ENCODE data around the gene ZAR1. TPM values are rescaled to one million over a fixed set of nuclear protein-coding genes. Genes with fewer than 3 reads are reported as not detected.

ZAR1 gene
- total and polyA plus RNA-seq, 12 donors, result 0.22 TPM; not detected in 11

DNA sequence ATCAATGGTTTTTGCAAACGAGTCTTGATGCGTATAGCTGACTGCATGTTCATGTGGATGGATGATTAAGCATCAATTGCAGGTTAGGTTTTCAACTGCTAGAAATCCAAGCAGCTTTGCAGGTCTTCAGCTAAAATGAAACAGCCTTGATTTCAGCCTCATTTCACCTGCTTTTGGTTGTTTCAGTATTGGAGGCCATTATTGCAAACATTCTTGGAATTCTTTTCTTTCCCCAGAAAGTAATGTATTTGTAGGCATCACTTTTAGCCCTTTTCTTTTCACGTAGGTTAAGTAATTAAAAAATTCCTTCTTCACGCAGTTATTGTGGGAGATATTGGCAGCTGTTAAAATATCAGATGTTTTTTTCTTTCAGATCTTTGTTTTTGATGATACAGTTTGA, 8.8 kb downstream of the ZAR1 start:
- no peaks in the 10 kb centered on the region for H3K4me1 ChIP-seq (replicated peaks in 1 of 2)
- intact Hi-C loops (cut with DNase I), result no loop called here
- no peak overlapping the region for H3K4me3 ChIP-seq
- H3K27ac ChIP-seq, result no peak overlapping the region
- peaks cover 0 to 13% of the 10 kb centered on the region in 2 donors for H3K36me3 ChIP-seq (replicated peaks in 1 of 2)
- no peaks in the 10 kb centered on the region for H3K27me3 ChIP-seq
- TF ChIP-seq POLR2A (IDR thresholded peaks at IDR 0.05), result no peak
- TF ChIP-seq, protein P1, sequence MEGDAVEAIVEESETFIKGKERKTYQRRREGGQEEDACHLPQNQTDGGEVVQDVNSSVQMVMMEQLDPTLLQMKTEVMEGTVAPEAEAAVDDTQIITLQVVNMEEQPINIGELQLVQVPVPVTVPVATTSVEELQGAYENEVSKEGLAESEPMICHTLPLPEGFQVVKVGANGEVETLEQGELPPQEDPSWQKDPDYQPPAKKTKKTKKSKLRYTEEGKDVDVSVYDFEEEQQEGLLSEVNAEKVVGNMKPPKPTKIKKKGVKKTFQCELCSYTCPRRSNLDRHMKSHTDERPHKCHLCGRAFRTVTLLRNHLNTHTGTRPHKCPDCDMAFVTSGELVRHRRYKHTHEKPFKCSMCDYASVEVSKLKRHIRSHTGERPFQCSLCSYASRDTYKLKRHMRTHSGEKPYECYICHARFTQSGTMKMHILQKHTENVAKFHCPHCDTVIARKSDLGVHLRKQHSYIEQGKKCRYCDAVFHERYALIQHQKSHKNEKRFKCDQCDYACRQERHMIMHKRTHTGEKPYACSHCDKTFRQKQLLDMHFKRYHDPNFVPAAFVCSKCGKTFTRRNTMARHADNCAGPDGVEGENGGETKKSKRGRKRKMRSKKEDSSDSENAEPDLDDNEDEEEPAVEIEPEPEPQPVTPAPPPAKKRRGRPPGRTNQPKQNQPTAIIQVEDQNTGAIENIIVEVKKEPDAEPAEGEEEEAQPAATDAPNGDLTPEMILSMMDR (IDR thresholded peaks at IDR 0.05), result no peak
- no peaks in the 10 kb centered on the region for H3K9me3 ChIP-seq (replicated peaks in 1 of 3)
- 94 to 96% (median 95%) methylated on average over 4 of the region's 4 CpGs for WGBS, 4 donors
- no peak for DNase-seq

DNA sequence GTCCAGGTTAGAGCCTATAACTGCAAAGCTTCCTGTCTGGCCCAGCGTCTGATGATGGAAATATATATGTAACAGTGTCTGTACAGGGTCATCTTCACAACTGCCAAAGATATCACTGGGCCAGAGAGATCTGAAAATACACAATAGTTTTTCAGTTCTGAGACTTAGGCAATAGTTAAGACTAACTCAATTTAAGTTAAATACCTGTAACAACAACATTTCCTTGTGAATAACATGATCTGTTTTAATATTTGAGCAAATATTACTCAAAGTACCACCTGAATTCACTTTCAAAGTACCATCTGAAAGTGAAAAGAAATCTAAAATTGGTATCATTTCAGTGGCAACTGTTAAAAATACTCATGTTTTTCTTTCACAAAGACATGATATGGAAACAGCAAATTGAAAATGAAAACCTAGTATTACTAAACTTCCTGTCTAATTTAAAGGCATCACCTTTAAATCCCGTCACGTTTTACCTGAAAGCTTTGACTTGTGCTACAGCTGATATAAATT, 9.6 kb downstream of the ZAR1 start:
- DNase-seq, result no peak
- WGBS, 4 donors, result 90 to 95% (median 91%) methylated on average over 3 of the region's 3 CpGs
- Histone ChIP-seq H3K27me3 (no peaks in the 10 kb centered on the region), H3K4me3 (no peak overlapping the region), H3K27ac (no peak overlapping the region), H3K4me1 (replicated peaks in 1 of 2) (no peaks in the 10 kb centered on the region), H3K36me3 (replicated peaks in 1 of 2) (peaks cover 0 to 13% of the 10 kb centered on the region in 2 donors), H3K9me3 (replicated peaks in 1 of 3) (no peaks in the 10 kb centered on the region)
- no peak for TF ChIP-seq POLR2A (IDR thresholded peaks at IDR 0.05)
- TF ChIP-seq, protein P1 (IDR thresholded peaks at IDR 0.05), result no peak
- intact Hi-C loops (cut with DNase I), result no loop called here

DNA sequence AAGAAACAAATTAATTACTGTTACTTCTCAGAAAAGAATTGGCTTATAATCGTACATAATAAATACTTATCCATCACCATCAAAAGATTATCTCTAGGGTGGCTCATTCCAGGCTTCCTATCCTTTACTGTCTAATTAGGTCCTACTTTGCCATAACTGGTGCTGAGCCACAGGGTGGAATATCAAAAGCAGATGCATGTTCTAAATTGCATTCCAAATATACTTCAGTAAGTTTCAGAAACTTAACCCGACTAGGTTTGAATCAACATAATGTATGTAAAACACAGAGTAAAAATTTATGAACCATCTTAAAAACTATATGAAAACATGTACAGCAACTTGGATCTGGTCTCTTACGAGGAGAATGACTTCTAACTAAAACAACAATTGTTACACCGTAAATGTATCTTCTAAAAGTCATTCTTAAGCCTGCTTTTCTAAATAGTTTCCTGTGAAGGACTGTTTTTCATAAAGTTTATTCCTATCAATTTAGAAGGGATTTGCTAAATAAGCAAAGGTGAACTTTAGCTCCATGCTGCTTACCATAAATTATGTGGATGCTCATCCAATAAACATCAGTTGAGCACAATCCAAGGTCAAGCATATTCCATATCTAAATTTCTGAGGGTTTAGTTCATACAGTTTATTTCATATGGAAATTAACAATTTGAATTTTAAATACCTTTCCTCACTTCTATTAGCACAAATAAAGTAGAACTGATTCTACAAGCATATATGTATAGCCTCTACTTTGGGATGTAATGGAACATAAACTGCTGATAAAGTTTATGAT, 13.4 kb downstream of the ZAR1 start:
- H3K4me3 ChIP-seq, result no peak overlapping the region
- H3K27me3 ChIP-seq, result no peaks in the 10 kb centered on the region
- H3K9me3 ChIP-seq (replicated peaks in 1 of 3), result no peaks in the 10 kb centered on the region
- TF ChIP-seq, protein P1 (IDR thresholded peaks at IDR 0.05), result no peak
- no peak for TF ChIP-seq POLR2A (IDR thresholded peaks at IDR 0.05)
- DNase-seq, result no peak
- H3K36me3 ChIP-seq (replicated peaks in 1 of 2), result peaks cover 0 to 8% of the 10 kb centered on the region in 2 donors
- H3K4me1 ChIP-seq (replicated peaks in 1 of 2), result no peaks in the 10 kb centered on the region
- no peak overlapping the region for H3K27ac ChIP-seq
- 64 to 70% (median 68%) methylated on average over 4 of the region's 4 CpGs for WGBS, 4 donors
- intact Hi-C loops (cut with DNase I), result no loop called here

GRCh38 chr4:48504026-48504330, 13.9 kb downstream of the ZAR1 start:
- H3K27ac ChIP-seq, result no peak overlapping the region
- no peak for DNase-seq
- WGBS, 4 donors, result 93 to 100% (median 95%) methylated on average over 2 of the region's 2 CpGs
- no peak overlapping the region for H3K4me3 ChIP-seq
- peaks cover 0 to 7% of the 10 kb centered on the region in 2 donors for H3K36me3 ChIP-seq (replicated peaks in 1 of 2)
- no peaks in the 10 kb centered on the region for H3K27me3 ChIP-seq
- H3K4me1 ChIP-seq (replicated peaks in 1 of 2), result no peaks in the 10 kb centered on the region
- TF ChIP-seq, protein P1 (IDR thresholded peaks at IDR 0.05), result no peak
- TF ChIP-seq POLR2A (IDR thresholded peaks at IDR 0.05), result no peak
- no peaks in the 10 kb centered on the region for H3K9me3 ChIP-seq (replicated peaks in 1 of 3)
- intact Hi-C loops (cut with DNase I), result no loop called here
